H9 (cell line): ENCODE data around the gene ARHGEF39. TPM values are rescaled to one million over a fixed set of nuclear protein-coding genes. Genes with fewer than 3 reads are reported as not detected.

ENCODE experiments used
- DNase-seq: peaks from one replicate; pipeline ENCODE4 v3.0.0-alpha.2; 2017
- H2AFZ ChIP-seq: one replicate; pipeline ENCODE4 v1.6.1; 2013; ENCODE audit warnings: mild to moderate bottlenecking, low read length, control low read depth, moderate library complexity
- H2AK5ac ChIP-seq: 2 replicates; pipeline ENCODE4 v1.6.1; 2013; ENCODE audit warnings: low read length, control low read depth, mixed read lengths; ENCODE audit not compliant: insufficient read length
- H2BK120ac ChIP-seq: one replicate; pipeline ENCODE4 v1.6.1; 2013; ENCODE audit warnings: low read depth, mild to moderate bottlenecking, low read length, control low read depth, inconsistent platforms; ENCODE audit not compliant: poor library complexity, severe bottlenecking
- H2BK12ac ChIP-seq: 2 replicates; pipeline ENCODE4 v1.6.1; 2013; ENCODE audit warnings: low read length, control low read depth, mixed read lengths, low read depth; ENCODE audit not compliant: insufficient read length
- H2BK15ac ChIP-seq: 2 replicates; pipeline ENCODE4 v1.6.1; 2013; ENCODE audit warnings: low read depth, low read length, control low read depth
- H2BK20ac ChIP-seq: one replicate; pipeline ENCODE4 v1.6.1; 2013; ENCODE audit warnings: low read depth, mild to moderate bottlenecking, low read length, control low read depth, inconsistent platforms; ENCODE audit not compliant: poor library complexity, severe bottlenecking
- H2BK5ac ChIP-seq: 2 replicates; pipeline ENCODE4 v1.6.1; 2013; ENCODE audit warnings: low read length, control low read depth, mixed read lengths; ENCODE audit not compliant: insufficient read length
- H3K14ac ChIP-seq: 2 replicates; pipeline ENCODE4 v1.6.1; 2013; ENCODE audit warnings: low read length, control low read depth; ENCODE audit not compliant: insufficient read depth
- H3K18ac ChIP-seq: 2 replicates; pipeline ENCODE4 v1.6.1; 2013; ENCODE audit warnings: low read depth, mild to moderate bottlenecking, mixed read lengths, low read length, control low read depth; ENCODE audit not compliant: insufficient read length
- H3K23ac ChIP-seq: 2 replicates; pipeline ENCODE4 v1.6.1; 2013; ENCODE audit warnings: low read length, control low read depth, mixed read lengths, low read depth; ENCODE audit not compliant: insufficient read length
- H3K23me2 ChIP-seq: 2 replicates; pipeline ENCODE4 v1.6.1; 2013; ENCODE audit warnings: low read depth, mild to moderate bottlenecking, mixed read lengths, low read length, control low read depth; ENCODE audit not compliant: insufficient read length, poor library complexity, severe bottlenecking
- H3K27ac ChIP-seq: 2 replicates; pipeline ENCODE4 v1.5.1; 2013; ENCODE audit warnings: low read length, control low read depth, mixed read lengths, low read depth; ENCODE audit not compliant: insufficient read length
- H3K27me3 ChIP-seq: 2 replicates; pipeline ENCODE4 v1.6.1; 2013; ENCODE audit warnings: low read length, control low read depth, inconsistent platforms; ENCODE audit not compliant: insufficient read depth
- H3K4ac ChIP-seq: 2 replicates; pipeline ENCODE4 v1.6.1; 2013; ENCODE audit warnings: low read depth, mild to moderate bottlenecking, control low read depth, inconsistent platforms, low read length, moderate library complexity
- H3K4me1 ChIP-seq: 2 replicates; pipeline ENCODE4 v1.6.1; 2013; ENCODE audit warnings: low read length, control low read depth, inconsistent platforms; ENCODE audit not compliant: insufficient read depth
- H3K4me2 ChIP-seq: 2 replicates; pipeline ENCODE4 v1.6.1; 2013; ENCODE audit warnings: low read length, control low read depth, mixed read lengths; ENCODE audit not compliant: insufficient read length, insufficient read depth
- H3K56ac ChIP-seq: 2 replicates; pipeline ENCODE4 v1.6.1; 2013; ENCODE audit warnings: low read depth, mild to moderate bottlenecking, mixed read lengths, low read length, control low read depth; ENCODE audit not compliant: insufficient read length
- H3K79me1 ChIP-seq: 2 replicates; pipeline ENCODE4 v1.6.1; 2013; ENCODE audit warnings: low read depth, mild to moderate bottlenecking, moderate library complexity, low read length, control low read depth, inconsistent platforms; ENCODE audit not compliant: insufficient read depth, poor library complexity, severe bottlenecking
- H3K79me2 ChIP-seq: 2 replicates; pipeline ENCODE4 v1.6.1; 2013; ENCODE audit warnings: low read length, control low read depth, inconsistent platforms; ENCODE audit not compliant: insufficient read depth
- H3K9ac ChIP-seq: 2 replicates; pipeline ENCODE4 v1.6.1; 2013; ENCODE audit warnings: low read length, control low read depth, mixed read lengths; ENCODE audit not compliant: insufficient read length; ENCODE audit errors: extremely low read depth
- H3K9me3 ChIP-seq: one replicate; pipeline ENCODE4 v1.6.1; 2013; ENCODE audit warnings: low read depth, low read length, inconsistent platforms; ENCODE audit not compliant: control insufficient read depth
- H3T11ph ChIP-seq: one replicate; pipeline ENCODE4 v1.6.1; 2013; ENCODE audit warnings: mild to moderate bottlenecking, low read length, control low read depth, inconsistent platforms
- H4K20me1 ChIP-seq: one replicate; pipeline ENCODE4 v1.6.1; 2013; ENCODE audit not compliant: control insufficient read depth, insufficient read length, insufficient read depth
- H4K5ac ChIP-seq: 2 replicates; pipeline ENCODE4 v1.6.1; 2013; ENCODE audit warnings: low read depth, mild to moderate bottlenecking, mixed read lengths, low read length, control low read depth; ENCODE audit not compliant: insufficient read length
- H4K8ac ChIP-seq: replicated peaks from 2 replicates; pipeline ENCODE4 v1.6.1; 2013; ENCODE audit warnings: low read length, control low read depth, mixed read lengths, low read depth; ENCODE audit not compliant: insufficient read length
- H4K91ac ChIP-seq: 2 replicates; pipeline ENCODE4 v1.6.1; 2013; ENCODE audit warnings: low read depth, mild to moderate bottlenecking, moderate library complexity, mixed read lengths, low read length, control low read depth; ENCODE audit not compliant: insufficient read length
- H3K27ac Mint-ChIP-seq, 3 experiments: 2 replicates in 2 of 3; 3 replicates in 1 of 3; pipeline ENCODE4 v1.8.0; 2020 to 2021; ENCODE audit warnings: mixed read lengths in 3 of 3, mild to moderate bottlenecking in 1 of 3, moderate library complexity in 1 of 3
- H3K27me3 Mint-ChIP-seq: 2 replicates; pipeline ENCODE4 v1.8.0; 2021; ENCODE audit warnings: low read depth, mild to moderate bottlenecking, moderate library complexity, mixed read lengths
- H3K36me3 Mint-ChIP-seq, 3 experiments: 2 replicates in 2 of 3; 3 replicates in 1 of 3; pipeline ENCODE4 v1.8.0; 2020 to 2021; ENCODE audit warnings: low read depth in 3 of 3, mixed read lengths in 3 of 3; ENCODE audit not compliant: insufficient read depth in 1 of 3
- H3K4me1 Mint-ChIP-seq, 2 experiments: 2 replicates each; pipeline ENCODE4 v1.8.0; 2020; ENCODE audit warnings: mixed read lengths in 2 of 2
- H3K4me3 Mint-ChIP-seq, 2 experiments: 2 replicates in 1 of 2; 3 replicates in 1 of 2; pipeline ENCODE4 v1.8.0; 2020 to 2021; ENCODE audit warnings: mild to moderate bottlenecking in 2 of 2, mixed read lengths in 2 of 2, moderate library complexity in 1 of 2
- H3K9me3 Mint-ChIP-seq, 2 experiments: 2 replicates in 1 of 2; 3 replicates in 1 of 2; pipeline ENCODE4 v1.8.0; 2020; ENCODE audit warnings: mild to moderate bottlenecking in 2 of 2, mixed read lengths in 2 of 2, moderate library complexity in 1 of 2
- WGBS: extraction: QIAGEN DNeasy Blood & Tissue Kit; methylation state at CpG from one replicate; pipeline ENCODE4 v1.1.7; 2013; ENCODE audit warnings: missing lambda C conversion rate, low lambda C conversion rate, mixed read lengths; ENCODE audit not compliant: insufficient read length; ENCODE audit errors: extremely low coverage; 5-methylcytosine and 5-hydroxymethylcytosine counted together
- total RNA-seq: library from RNA; stranded (reverse); gene quantifications from 2 replicates; pipeline ENCODE4 v1.2.1, GENCODE V29; 2021
- TF ChIP-seq, protein P1 (sequence below): fragments of 200-600 bp; sonication (generic); conservative IDR thresholded peaks from 3 replicates; pipeline ENCODE4 v1.8.0; 2021; ENCODE audit warnings: antibody characterized with exemption, mild to moderate bottlenecking

The ARHGEF39 gene
- total RNA-seq, 1 experiment from 2014 or later, result 24.4 TPM

DNA sequence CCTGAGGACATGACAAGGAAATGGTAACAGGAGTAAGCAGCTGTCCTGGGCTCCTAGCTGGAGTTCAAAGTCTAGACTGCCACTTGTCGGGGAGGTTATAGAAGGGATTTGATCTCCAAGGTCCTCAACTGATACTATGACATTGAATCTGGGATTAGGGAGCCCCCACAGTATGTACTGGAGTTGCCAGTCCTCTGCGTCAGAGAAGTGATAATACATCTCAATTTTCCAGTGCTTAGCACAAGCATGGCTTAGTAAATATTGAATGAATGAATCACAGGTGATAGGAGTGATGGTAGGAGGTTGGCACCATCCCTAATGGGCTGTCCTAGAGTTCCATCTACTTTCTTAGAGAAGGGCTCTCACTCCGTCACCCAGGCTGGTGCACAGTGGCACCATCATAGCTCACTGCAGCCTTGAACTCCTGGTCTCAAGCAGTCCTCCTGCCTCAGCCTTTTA, 31.0 kb upstream of the ARHGEF39 start:
- Histone ChIP-seq H2AFZ (no peak overlapping the region), H3K14ac (no peak overlapping the region), H3K27me3 (no peaks in the 10 kb centered on the region), H3K27ac (no peak overlapping the region), H2BK12ac (no peak overlapping the region), H3K79me1 (no peaks in the 10 kb centered on the region), H3K23ac (no peak overlapping the region), H2BK15ac (no peak overlapping the region), H2BK120ac (no peak overlapping the region), H3K4me2 (no peak overlapping the region), H3T11ph (no peak overlapping the region), H4K5ac (no peak overlapping the region), H2BK5ac (no peak overlapping the region), H4K8ac (no peak overlapping the region), H3K4ac (no peak overlapping the region), H4K20me1 (no peaks in the 10 kb centered on the region), H4K91ac (no peak overlapping the region), H3K56ac (no peak overlapping the region), H2BK20ac (no peak overlapping the region), H3K23me2 (no peaks in the 10 kb centered on the region), H3K4me1 (no peaks in the 10 kb centered on the region), H3K9me3 (no peaks in the 10 kb centered on the region), H3K9ac (no peak overlapping the region), H3K79me2 (no peaks in the 10 kb centered on the region), H3K18ac (no peak overlapping the region), H2AK5ac (no peak overlapping the region)
- peaks cover 6 to 9% of the 10 kb centered on the region in 2 experiments for H3K4me1 Mint-ChIP-seq
- H3K4me3 Mint-ChIP-seq, result no peak overlapping the region
- TF ChIP-seq, protein P1, sequence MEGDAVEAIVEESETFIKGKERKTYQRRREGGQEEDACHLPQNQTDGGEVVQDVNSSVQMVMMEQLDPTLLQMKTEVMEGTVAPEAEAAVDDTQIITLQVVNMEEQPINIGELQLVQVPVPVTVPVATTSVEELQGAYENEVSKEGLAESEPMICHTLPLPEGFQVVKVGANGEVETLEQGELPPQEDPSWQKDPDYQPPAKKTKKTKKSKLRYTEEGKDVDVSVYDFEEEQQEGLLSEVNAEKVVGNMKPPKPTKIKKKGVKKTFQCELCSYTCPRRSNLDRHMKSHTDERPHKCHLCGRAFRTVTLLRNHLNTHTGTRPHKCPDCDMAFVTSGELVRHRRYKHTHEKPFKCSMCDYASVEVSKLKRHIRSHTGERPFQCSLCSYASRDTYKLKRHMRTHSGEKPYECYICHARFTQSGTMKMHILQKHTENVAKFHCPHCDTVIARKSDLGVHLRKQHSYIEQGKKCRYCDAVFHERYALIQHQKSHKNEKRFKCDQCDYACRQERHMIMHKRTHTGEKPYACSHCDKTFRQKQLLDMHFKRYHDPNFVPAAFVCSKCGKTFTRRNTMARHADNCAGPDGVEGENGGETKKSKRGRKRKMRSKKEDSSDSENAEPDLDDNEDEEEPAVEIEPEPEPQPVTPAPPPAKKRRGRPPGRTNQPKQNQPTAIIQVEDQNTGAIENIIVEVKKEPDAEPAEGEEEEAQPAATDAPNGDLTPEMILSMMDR, result no peak
- no CpG with 5 or more reads among the region's 3 CpGs for WGBS
- H3K9me3 Mint-ChIP-seq, result peaks cover 0 to 2% of the 10 kb centered on the region in 2 experiments; a peak in 1 of 5 replicates
- DNase-seq, result no peak
- peaks cover 2 to 12% (median 5%) of the 10 kb centered on the region in 3 experiments for H3K36me3 Mint-ChIP-seq
- H3K27me3 Mint-ChIP-seq, result no peaks in the 10 kb centered on the region; the same call in 1 of the 2 replicates
- no peak overlapping the region for H3K27ac Mint-ChIP-seq
